Spleen (tissue), 11 donors: ENCODE data around the gene UGT1A10. TPM values are rescaled to one million over a fixed set of nuclear protein-coding genes. Genes with fewer than 3 reads are reported as not detected.
A peak's percentile ranks its signal among the peaks of the same experiment; 100 is the strongest.

Source experiments
- DNase-seq: peaks from one replicate; pipeline ENCODE4 v3.0.0-alpha.2; 2020
- H3K27ac ChIP-seq, 8 donors: fragments of 200-600 bp; sonication (generic) in 7 of 8; 1 replicate in 4 of 8; 2 replicates in 4 of 8; pipeline versions ENCODE4 v1.5.0 to v1.8.0; 2016 to 2021; ENCODE audit warnings: inconsistent platforms in 4 of 8, mild to moderate bottlenecking in 4 of 8, moderate library complexity in 1 of 8
- H3K27me3 ChIP-seq, 7 donors: fragments of 200-600 bp; sonication (generic) in 6 of 7; replicated peaks in 1 of 7; 1 replicate in 4 of 7; 2 replicates in 3 of 7; pipeline versions ENCODE4 v1.5.0 to v1.8.0; 2016 to 2021; ENCODE audit warnings: inconsistent platforms in 3 of 7, mild to moderate bottlenecking in 1 of 7
- H3K36me3 ChIP-seq, 6 donors: fragments of 200-600 bp; sonication (generic) in 5 of 6; 1 replicate in 4 of 6; 2 replicates in 2 of 6; pipeline versions ENCODE4 v1.5.0 to v1.8.0; 2016 to 2021; ENCODE audit warnings: inconsistent platforms in 2 of 6
- H3K4me1 ChIP-seq, 6 donors: fragments of 200-600 bp; sonication (generic) in 5 of 6; 1 replicate in 3 of 6; 2 replicates in 3 of 6; pipeline versions ENCODE4 v1.5.0 to v1.8.0; 2016 to 2021; ENCODE audit warnings: inconsistent platforms in 3 of 6
- H3K4me3 ChIP-seq, 8 donors: fragments of 200-600 bp; sonication (generic) in 7 of 8; 1 replicate in 4 of 8; 2 replicates in 4 of 8; pipeline versions ENCODE4 v1.5.0 to v1.8.0; 2016 to 2021; ENCODE audit warnings: inconsistent platforms in 4 of 8, mild to moderate bottlenecking in 4 of 8, moderate library complexity in 2 of 8
- H3K9me3 ChIP-seq, 8 donors: fragments of 200-600 bp; sonication (generic) in 7 of 8; 1 replicate in 4 of 8; 2 replicates in 4 of 8; pipeline versions ENCODE4 v1.5.0 to v1.8.0; 2016 to 2021; ENCODE audit warnings: inconsistent platforms in 4 of 8
- POLR2A ChIP-seq, 3 donors: fragments of 450-650 bp; IDR thresholded peaks; one replicate each; pipeline ENCODE4 v1.5.1; 2017; ENCODE audit warnings: antibody characterized with exemption in 3 of 3, mild to moderate bottlenecking in 1 of 3
- POLR2AphosphoS5 ChIP-seq, 3 donors: sonication (generic); formaldehyde crosslinking; IDR thresholded peaks; one replicate each; pipeline ENCODE4 v1.5.1; 2017; ENCODE audit warnings: antibody characterized with exemption in 3 of 3
- WGBS, 5 donors: extraction: QIAGEN DNeasy Blood & Tissue Kit in 3 of 5; methylation state at CpG; one replicate each; pipeline versions ENCODE4 v1.1.5 to v1.1.7; 2013 to 2018; 5-methylcytosine and 5-hydroxymethylcytosine counted together
- intact Hi-C: fragments of 100-400 bp; cut with DNase I; formaldehyde crosslinking; loops from one replicate; pipeline ENCODE4 v1.15.0; 2023; ENCODE audit warnings: low total_unique reads
- polyA plus RNA-seq, 3 donors: library from polyadenylated mRNA; stranded (reverse); fragments of 200-250 nt; gene quantifications; one replicate each; pipeline ENCODE4 v1.2.1, GENCODE V29; 2013
- total RNA-seq, 7 donors: library from RNA; depleted of rRNA in 3 of 7; stranded (reverse); fragments of >200 nt in 3 of 7; fragmentation: NEBNext Ultra II Directional in 4 of 7; extraction: Animal tissue kit (Norgen Biotek cat#: 25700) in 4 of 7; gene quantifications; one replicate each; pipeline versions ENCODE4 v1.1.0 to v1.2.1, GENCODE V29; 2016 to 2021
- TF ChIP-seq, protein P1 (sequence below), 11 experiments: fragments of 200-600 bp in 7 of 11; fragments of 450-650 bp in 4 of 11; sonication (generic) in 4 of 11; IDR thresholded peaks in 8 of 11; conservative IDR thresholded peaks in 3 of 11; 1 replicate in 7 of 11; 2 replicates in 4 of 11; pipeline versions ENCODE4 v1.4.0 to v1.8.0; 2016 to 2021; ENCODE audit warnings: antibody characterized with exemption in 11 of 11, inconsistent platforms in 4 of 11, mild to moderate bottlenecking in 1 of 11
- donor health status: healthy with polysubstance abuse.
- donor health status: DM: no; HTN: no; CAD: no; lungs with moderate emphysema.
- donor health status: DM: no; HTN: no; CAD: no.
- donor health status: Bipolar disorder and iron deficiency.
- donor health status: healthy.
- donor health status: DM: no; HTN: no; CAD: no.
- donor health status: DM: yes; HTN: yes; CAD: no.

Gene UGT1A10
- total and polyA plus RNA-seq, 10 donors, result 0.03 TPM; not detected in 9

GRCh38 chr2:233818639-233819621 lies 182.7 kb downstream of the UGT1A10 start:
- intact Hi-C loops, result no loop called here
- H3K36me3 ChIP-seq, result no peaks in the 10 kb centered on the region
- DNase-seq, result peak; percentile 60
- no peak overlapping the region for H3K27ac ChIP-seq
- H3K4me3 ChIP-seq, result no peak overlapping the region
- no peaks in the 10 kb centered on the region for H3K4me1 ChIP-seq
- H3K9me3 ChIP-seq, result peaks cover 0 to 4% (median 0%) of the 10 kb centered on the region in 8 donors
- 62 to 80% (median 74%) methylated on average over 10 to 17 of the region's 17 CpGs for WGBS, 5 donors
- peaks cover 0 to 13% (median 0%) of the 10 kb centered on the region in 7 donors for H3K27me3 ChIP-seq
- TF ChIP-seq, protein P1, sequence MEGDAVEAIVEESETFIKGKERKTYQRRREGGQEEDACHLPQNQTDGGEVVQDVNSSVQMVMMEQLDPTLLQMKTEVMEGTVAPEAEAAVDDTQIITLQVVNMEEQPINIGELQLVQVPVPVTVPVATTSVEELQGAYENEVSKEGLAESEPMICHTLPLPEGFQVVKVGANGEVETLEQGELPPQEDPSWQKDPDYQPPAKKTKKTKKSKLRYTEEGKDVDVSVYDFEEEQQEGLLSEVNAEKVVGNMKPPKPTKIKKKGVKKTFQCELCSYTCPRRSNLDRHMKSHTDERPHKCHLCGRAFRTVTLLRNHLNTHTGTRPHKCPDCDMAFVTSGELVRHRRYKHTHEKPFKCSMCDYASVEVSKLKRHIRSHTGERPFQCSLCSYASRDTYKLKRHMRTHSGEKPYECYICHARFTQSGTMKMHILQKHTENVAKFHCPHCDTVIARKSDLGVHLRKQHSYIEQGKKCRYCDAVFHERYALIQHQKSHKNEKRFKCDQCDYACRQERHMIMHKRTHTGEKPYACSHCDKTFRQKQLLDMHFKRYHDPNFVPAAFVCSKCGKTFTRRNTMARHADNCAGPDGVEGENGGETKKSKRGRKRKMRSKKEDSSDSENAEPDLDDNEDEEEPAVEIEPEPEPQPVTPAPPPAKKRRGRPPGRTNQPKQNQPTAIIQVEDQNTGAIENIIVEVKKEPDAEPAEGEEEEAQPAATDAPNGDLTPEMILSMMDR (IDR thresholded peaks at IDR 0.05 in 8 of 11, conservative IDR thresholded peaks at IDR 0.05 in 3 of 11), result no peak
- no peak for TF ChIP-seq POLR2A (IDR thresholded peaks at IDR 0.05)
- no peak for TF ChIP-seq POLR2AphosphoS5 (IDR thresholded peaks at IDR 0.05)

GRCh38 chr2:233819884-233820773 lies 183.9 kb downstream of the UGT1A10 start:
- H3K27me3 ChIP-seq, result peaks cover 0 to 9% (median 0%) of the 10 kb centered on the region in 7 donors
- no peaks in the 10 kb centered on the region for H3K36me3 ChIP-seq
- TF ChIP-seq POLR2A (IDR thresholded peaks at IDR 0.05), result no peak
- TF ChIP-seq, protein P1 (IDR thresholded peaks at IDR 0.05 in 8 of 11, conservative IDR thresholded peaks at IDR 0.05 in 3 of 11), result no peak
- TF ChIP-seq POLR2AphosphoS5 (IDR thresholded peaks at IDR 0.05), result no peak
- no peak overlapping the region for H3K4me3 ChIP-seq
- H3K9me3 ChIP-seq, result peaks cover 0 to 4% (median 0%) of the 10 kb centered on the region in 8 donors
- H3K27ac ChIP-seq, result no peak overlapping the region
- H3K4me1 ChIP-seq, result no peaks in the 10 kb centered on the region
- peak; percentile 58 for DNase-seq
- intact Hi-C loops, result no loop called here
- WGBS, 5 donors, result 78 to 88% (median 84%) methylated on average over 14 to 18 of the region's 18 CpGs

- Histone ChIP-seq H3K27me3 (peaks cover 0 to 9% (median 0%) of the 10 kb centered on the region in 7 donors), H3K36me3 (no peaks in the 10 kb centered on the region), H3K27ac (no peak overlapping the region), H3K4me3 (no peak overlapping the region), H3K4me1 (no peaks in the 10 kb centered on the region), H3K9me3 (peaks cover 0 to 4% (median 0%) of the 10 kb centered on the region in 8 donors)
- 79 to 92% (median 89%) methylated on average over 4 to 6 of the region's 6 CpGs for WGBS, 5 donors
- DNase-seq, result peak; percentile 72
- intact Hi-C loops, result no loop called here
- TF ChIP-seq POLR2AphosphoS5 (IDR thresholded peaks at IDR 0.05) (no peak), POLR2A (IDR thresholded peaks at IDR 0.05) (no peak)
- TF ChIP-seq, protein P1 (IDR thresholded peaks at IDR 0.05 in 8 of 11, conservative IDR thresholded peaks at IDR 0.05 in 3 of 11), result no peak
Measured at GRCh38 chr2:233820774-233821105, 184.5 kb downstream of the UGT1A10 start.
